ENCODE measurements around the gene EYA4.

EYA4 gene

GRCh38 chr6:133241086-133241900 lies at the start of gene EYA4:
Gene EYA4 (plus strand): TSS chr6:133241357. CDS start chr6:133274781, 33,424 bp downstream.
- no peak for DNase-seq (ENCODE audit: low spot score)

GRCh38 chr6:133193396-133193795 lies 47.8 kb upstream of the EYA4 start:
- no peak for DNase-seq (ENCODE audit: low spot score)

- no peak for DNase-seq (ENCODE audit: low spot score)
These were observed 42.4 kb upstream of the EYA4 start for GRCh38 chr6:133198725-133199124.

GRCh38 chr6:133201231-133201630 lies 39.9 kb upstream of the EYA4 start:
- DNase-seq (ENCODE audit: low spot score) = no peak

- no peak for DNase-seq (ENCODE audit: low spot score)
These were observed 38.4 kb upstream of the EYA4 start for GRCh38 chr6:133202610-133203343.

GRCh38 chr6:133203344-133203697 lies 37.8 kb upstream of the EYA4 start:
- DNase-seq (ENCODE audit: low spot score) = no peak

GRCh38 chr6:133205304-133205703 lies 35.9 kb upstream of the EYA4 start:
- DNase-seq (ENCODE audit: low spot score) = no peak

- no peak for DNase-seq (ENCODE audit: low spot score)
These were observed 34.2 kb upstream of the EYA4 start for GRCh38 chr6:133206942-133207341.

- no peak for DNase-seq (ENCODE audit: low spot score)
These were observed 33.4 kb upstream of the EYA4 start for GRCh38 chr6:133207754-133208153.

- DNase-seq (ENCODE audit: low spot score) = no peak
These were observed 32.9 kb upstream of the EYA4 start for GRCh38 chr6:133208183-133208755.

- DNase-seq (ENCODE audit: low spot score) = no peak
These were observed 26.9 kb upstream of the EYA4 start for GRCh38 chr6:133214267-133214666.

- no peak for DNase-seq (ENCODE audit: low spot score)
These were observed 22.3 kb upstream of the EYA4 start for GRCh38 chr6:133218852-133219251.

- no peak for DNase-seq (ENCODE audit: low spot score)
These were observed 17.6 kb upstream of the EYA4 start for GRCh38 chr6:133223452-133224029.

- no peak for DNase-seq (ENCODE audit: low spot score)
These were observed 15.6 kb upstream of the EYA4 start for GRCh38 chr6:133225560-133225959.

- no peak for DNase-seq (ENCODE audit: low spot score)
These were observed 13.8 kb upstream of the EYA4 start for GRCh38 chr6:133227344-133227743.

GRCh38 chr6:133230052-133230451 lies 11.1 kb upstream of the EYA4 start:
- DNase-seq (ENCODE audit: low spot score) = no peak

GRCh38 chr6:133235221-133235620 lies 5.9 kb upstream of the EYA4 start:
- no peak for DNase-seq (ENCODE audit: low spot score)

GRCh38 chr6:133236932-133237331 lies 4.2 kb upstream of the EYA4 start:
- DNase-seq (ENCODE audit: low spot score) = no peak

- DNase-seq (ENCODE audit: low spot score) = no peak
These were observed 559 bp upstream of the EYA4 start for GRCh38 chr6:133240511-133241085.

- no peak for DNase-seq (ENCODE audit: low spot score)
These were observed 912 bp downstream of the EYA4 start for GRCh38 chr6:133241901-133242636.

Measured in kidney capillary endothelial cell (primary cell).